NT2/D1 (cell line): ENCODE results near the gene GDPD3.

Experiments
- SUZ12 ChIP-seq: IDR thresholded peaks from 2 replicates; pipeline ENCODE4 v1.6.1; 2011; ENCODE audit not compliant: insufficient read length, insufficient read depth; ENCODE audit errors: extremely low read depth
- YY1 ChIP-seq: IDR thresholded peaks from 2 replicates; pipeline ENCODE4 v1.6.1; 2011; ENCODE audit not compliant: insufficient read length, insufficient read depth

DNA sequence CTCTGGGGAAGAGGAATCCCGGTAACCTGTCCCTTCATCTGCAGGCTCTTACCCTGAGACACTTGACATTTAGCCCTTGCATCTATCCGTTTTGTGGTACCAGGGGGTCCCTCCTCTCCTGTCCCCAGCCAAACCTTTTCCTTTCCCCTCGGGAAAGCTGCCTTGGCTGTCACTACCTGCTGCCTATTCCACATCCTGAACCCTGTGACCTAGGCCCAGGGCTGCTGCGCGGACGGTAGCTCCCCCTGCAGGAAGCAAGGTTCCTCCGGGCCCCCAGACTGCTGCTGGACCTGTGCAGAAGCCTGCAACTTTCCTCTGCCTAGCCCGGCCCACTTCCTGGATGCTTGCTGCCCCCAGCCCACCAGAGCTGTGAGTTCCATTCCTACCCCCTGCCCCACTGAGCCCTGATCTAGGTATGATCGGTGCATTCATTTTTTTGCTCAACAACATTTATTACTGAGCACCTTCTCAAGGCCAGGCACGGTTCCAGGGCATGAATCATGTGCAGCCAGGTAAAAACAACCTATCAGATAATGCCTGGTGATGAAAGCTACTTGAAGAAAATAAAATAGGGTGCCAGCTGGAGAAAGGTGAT, 58.3 kb downstream of the GDPD3 start:
- TF ChIP-seq SUZ12 = no peak
- no peak for TF ChIP-seq YY1
